Ammon's horn (tissue), 1 donor: ENCODE measurements around the gene MYO10.
"Not testable (repeated sequence)": the region's sequence is repeated elsewhere in the genome, so short reads cannot be mapped to it uniquely, and the experiment has no call there.

Source experiments
- DNase-seq: peaks from one replicate; pipeline ENCODE4 v3.0.0-alpha.2; 2016; ENCODE audit warnings: low spot score

MYO10 gene

DNA sequence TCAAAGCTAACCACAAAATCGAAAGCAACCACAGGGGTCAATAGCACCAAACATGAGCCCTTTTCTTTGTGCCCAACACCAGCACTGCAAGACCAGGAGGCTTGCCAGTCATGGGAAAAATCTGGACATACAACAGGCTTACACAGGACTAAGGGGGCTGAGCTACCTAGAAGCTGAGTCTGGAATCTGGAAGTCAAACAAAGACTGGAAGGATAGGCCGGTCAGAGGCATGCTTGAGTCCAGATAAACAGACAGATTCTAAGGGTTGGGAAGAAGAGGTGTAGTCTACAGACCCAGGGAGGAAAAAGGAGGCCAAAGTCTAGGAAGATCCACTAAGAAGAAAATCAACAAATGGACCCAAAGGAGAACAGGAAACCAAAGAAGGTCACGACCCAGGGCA lies 73.3 kb downstream of the MYO10 start:
- no peak for DNase-seq

DNA sequence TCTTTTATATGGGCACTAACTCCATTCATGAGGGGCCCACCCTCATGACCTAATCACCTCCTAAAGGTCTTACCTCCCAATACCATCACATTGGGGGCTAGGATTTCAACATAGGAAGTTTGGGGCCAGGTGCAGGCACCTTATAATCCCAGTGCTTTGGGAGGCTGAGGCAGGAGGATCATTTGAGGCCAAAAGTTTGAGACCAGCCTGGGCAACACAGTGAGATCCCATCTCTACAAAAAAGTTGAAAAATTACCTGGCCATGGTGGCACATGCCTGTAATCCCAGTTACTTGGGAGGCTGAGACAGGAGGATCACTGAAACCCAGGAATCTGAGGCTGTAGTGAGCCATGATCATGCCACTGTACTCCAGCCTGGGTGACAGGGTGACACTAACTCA lies 76.7 kb downstream of the MYO10 start:
- DNase-seq: no peak

DNA sequence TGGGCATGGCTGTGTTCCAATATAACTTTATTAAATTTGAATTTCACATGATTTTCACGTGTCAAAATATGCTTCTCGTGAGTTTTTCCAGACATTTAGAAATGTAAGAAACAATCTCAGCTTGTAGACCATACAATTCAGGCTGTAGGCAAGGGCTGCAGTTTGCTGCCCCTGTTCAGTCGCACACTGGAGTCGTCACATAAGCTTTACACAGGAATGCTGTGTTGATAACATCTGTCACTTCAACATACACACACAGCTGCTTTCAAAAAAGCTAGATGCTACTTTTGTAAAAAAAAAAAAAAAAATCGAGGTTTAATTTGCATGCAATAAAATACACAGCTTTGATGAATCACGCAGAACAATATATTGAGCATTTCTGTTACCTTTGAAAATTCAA lies 77.9 kb downstream of the MYO10 start:
- no peak for DNase-seq

DNA sequence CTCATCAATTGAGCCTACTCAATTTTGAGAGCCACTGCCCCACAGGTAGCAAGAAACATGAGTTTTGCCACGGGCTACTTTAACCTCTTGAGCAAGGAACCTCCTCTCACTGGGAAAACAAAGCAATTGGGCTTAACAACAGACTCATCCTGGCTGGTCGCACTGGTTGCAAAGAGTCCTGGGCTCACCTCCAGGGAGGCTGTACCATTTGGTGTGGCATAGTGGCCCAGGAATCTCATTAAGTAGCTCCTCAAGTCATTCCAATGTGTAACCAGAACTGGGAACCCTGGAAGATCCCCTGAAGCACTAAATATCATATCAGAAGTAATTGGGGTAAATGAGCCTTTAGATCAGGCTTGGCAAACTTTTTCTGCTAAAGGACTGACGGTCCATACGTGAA lies 78.5 kb downstream of the MYO10 start:
- DNase-seq: no peak

DNA sequence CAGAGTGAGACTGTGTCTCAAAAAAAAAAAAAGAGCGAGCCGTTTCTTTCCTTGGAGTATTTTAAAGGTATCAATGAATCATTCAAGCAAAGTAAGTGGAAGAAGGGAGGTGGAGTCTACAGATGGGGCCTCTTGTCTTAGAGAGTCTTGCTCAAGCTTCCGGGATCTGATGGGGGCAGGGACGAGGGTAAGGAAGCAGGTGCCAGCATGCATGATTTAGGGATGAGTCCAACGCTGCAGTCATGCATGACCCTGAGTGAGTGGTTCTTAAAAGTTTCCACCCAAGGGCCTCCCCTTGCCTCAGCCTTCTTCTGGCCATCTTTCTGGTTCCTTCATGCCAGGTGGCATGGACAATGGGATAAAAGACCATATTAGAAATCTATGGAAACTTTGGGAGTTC lies 79.6 kb downstream of the MYO10 start:
- DNase-seq: no peak

DNA sequence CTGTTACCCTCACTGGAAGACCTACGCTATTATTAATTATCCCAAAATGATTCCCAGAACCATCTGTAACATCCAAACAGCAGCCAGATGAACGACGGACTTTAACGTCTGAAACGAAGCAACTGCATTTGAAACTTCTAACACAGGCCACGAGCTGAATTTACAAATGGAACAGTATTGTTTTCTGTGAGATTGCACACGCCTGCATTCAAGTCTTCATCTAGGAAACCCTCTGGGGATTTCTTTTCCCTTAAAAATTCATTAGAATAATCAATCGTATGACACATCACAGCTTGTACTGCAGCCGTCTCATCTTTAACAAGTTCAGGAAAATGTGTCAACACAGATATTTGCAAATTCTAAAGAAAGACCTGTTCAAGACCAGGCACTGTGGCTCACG lies 80.2 kb downstream of the MYO10 start:
- no peak for DNase-seq

DNA sequence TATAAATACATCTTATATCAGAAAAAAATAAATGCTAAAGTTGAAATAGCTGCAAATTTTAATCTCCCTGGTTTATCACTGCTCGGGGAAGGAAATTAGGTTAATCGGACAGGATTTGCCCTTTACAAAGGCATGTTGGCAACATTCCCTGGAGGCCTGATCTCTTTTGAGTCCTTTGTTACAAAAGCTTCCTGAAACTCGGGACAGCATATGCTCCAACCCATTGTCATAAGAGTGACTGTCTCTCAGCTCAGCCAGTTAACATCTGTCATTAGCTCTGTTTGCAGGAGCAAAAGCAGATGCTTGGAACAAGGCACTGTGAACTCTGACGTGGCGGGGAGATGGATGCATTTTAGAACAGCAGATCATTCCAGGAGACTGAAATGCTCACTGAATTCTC lies 80.6 kb downstream of the MYO10 start:
- peak; percentile 11 for DNase-seq

DNA sequence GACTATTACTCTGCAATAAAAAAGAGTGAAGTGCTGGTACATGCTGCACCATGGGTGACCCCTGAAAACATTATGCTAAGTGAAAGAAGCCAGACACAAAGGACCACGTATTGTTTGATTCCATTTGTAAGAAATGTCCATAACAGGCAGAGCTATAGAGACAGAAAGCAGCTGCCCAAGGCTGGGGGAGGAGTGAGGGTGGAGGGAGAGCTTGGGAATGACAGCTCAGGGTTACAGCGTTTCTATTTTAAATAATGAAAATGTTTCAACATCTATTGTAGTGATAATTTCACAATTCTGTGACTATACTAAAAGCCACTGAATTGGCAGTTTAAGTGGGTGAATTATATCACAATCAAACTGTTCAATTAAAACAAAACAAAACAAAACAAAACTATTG lies 81.7 kb downstream of the MYO10 start:
- DNase-seq: no peak

DNA sequence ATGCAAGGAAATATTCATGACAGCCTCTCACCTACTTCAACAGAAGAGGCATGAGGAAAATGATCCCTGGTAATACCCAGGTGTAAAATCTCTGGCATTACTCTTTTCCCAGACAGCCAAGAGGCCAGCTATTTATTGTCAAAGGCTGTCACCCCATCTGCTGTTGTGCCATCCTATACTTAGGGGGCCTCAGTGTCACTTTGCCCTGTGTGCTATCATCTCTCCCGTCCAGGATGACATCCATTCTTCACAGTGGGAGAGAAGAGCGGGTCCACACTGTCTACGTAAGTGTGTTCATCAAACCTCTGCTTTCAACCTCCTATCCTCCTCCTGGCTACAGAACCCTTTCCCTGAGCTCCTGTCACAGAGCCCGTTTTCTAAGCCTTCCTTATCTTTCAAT lies 82.6 kb downstream of the MYO10 start:
- no peak for DNase-seq

DNA sequence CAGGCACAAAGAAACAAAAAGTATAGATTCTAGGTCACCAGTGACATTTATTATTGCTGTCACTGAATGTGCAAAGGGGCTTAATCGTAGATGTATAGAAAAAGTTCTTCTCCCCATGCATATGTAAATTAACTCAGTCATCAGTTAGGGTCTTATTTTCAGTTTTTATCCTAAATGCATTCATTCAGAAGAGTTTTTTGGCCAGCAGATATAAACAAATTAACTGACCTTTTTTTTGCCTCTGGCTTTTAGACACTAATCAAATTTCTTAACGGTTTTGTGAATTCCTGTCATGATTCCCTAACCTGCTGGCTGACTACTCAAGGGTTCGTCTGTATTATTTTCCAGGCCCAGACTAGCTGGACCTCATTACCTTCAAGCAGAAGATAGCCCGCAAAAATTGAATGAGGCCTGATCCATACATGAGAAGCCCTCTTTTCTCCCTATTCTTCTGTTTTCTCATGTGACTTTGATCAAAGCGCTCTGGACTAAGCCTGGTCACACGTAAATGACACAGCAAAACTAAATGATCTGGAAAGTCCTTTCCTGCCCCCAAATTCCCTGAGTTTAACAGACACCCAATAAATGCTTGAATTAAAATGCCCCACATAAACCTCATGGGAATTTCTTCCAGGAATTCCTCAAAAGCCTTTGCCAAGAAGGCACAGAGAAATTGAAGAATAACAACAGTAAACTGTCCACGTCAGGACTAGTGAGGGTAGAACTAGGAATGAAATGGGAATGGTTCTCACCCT lies 83.7 kb downstream of the MYO10 start:
- DNase-seq: no peak

DNA sequence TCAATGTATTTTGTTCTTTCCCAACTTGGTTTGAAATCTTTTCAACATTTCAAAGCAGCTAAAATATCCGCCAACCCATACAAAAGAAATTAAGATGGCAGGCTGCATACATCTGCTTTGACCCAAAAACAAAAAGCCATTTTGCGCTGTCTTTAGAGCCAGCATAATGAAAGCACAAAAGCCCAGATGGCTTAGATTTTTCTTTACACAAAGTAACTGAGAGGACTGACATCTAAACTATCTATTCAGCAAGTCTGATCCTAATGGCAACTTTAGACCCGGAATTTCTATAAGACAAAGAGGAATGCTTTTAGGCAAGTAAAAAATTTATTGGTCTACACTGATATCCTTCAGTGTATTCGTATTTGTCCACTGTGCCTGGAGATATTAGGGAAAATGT lies 86.3 kb downstream of the MYO10 start:
- no peak for DNase-seq

DNA sequence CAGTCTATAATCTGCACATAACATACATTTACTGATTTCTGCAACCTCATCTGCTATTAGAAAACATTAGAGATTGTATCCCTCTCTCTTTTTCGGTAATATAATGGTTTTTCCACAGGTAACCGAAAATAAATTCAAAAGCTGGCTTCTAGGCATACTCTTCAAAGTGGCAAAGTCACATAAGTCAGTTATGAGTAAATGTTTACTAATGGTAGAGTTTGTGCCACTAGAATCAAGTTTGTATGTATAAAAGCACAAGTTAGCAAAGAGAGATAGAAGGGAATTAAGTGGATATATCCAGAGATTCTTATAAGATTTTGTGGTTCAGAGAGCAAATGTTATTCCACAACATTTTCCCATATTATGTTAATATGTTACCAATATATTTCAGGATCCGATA lies 86.9 kb downstream of the MYO10 start:
- no peak for DNase-seq

DNA sequence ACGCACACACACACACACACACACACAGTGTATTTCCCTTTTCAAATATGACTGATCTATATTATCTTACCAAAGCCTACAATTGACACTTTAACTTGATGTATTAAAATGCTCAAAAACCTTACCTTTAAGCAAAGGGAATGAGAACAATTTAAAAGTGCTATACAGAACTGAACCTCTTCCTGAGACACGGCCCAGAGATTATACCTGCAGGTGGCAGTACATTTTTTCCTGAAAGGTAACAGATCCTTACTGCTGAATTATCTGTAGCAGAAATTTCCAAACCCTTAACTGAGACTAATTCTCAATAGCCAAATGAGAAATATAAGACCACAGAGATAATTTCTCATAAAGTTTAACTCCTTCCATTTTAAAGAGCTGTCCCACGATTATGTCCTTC lies 91.1 kb downstream of the MYO10 start:
- DNase-seq: no peak

DNA sequence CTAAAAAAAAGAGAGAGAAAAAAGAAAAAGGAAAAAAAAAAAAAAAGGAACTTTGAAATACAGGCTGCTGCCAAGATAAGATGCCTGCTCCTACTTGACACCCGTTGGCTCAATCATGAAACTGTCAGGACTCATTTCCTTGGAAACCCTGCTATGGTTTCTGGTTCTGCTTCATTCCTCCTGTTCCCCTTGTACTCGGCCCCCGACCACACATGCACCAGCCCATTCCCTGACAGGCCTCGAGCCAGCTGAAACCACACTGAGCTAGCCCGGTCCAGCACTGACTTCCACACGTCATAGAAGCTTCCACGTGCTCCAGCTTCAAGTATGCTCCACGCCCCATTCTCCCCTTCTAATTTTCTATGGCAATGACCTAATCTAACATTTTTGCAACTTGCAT lies 93.2 kb downstream of the MYO10 start:
- DNase-seq: no peak

DNA sequence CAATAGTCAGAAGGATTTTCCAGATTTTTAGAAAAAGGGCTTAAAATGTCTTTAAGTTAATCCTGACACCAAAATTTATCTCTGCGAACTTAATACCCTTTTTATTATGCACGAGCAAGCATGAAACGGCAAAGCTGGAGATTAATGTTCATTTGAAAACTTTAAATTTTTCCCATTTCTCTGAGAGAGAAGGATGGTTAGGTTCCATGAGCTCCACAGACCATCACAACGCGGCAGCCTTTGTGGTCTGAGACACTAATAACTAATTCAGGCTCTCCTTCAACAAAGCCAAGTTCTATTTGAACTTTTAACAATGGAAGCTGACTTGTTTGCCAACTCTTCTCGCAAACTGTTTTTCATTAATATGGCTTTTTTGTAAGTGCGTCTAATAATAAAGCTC lies 94.7 kb downstream of the MYO10 start:
- DNase-seq: no peak

DNA sequence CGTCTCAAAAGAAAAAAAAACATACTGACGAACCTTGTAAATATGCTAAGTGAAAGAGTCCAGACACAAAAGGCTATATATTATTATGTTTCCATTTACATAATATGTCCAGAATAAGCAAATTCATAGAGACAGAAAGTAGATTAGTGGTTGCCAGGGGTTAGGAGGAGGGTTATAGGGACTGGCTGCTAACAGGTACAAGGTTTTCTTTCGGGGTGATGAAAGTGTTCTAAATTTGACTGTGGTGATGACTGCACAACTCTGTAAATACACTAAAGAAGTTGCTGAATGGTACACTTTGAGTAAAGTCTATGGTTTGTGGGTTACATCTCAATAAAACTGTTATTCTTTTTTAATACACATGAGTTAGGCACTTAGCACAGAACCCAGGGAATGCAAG lies 98.8 kb downstream of the MYO10 start:
- no peak for DNase-seq

DNA sequence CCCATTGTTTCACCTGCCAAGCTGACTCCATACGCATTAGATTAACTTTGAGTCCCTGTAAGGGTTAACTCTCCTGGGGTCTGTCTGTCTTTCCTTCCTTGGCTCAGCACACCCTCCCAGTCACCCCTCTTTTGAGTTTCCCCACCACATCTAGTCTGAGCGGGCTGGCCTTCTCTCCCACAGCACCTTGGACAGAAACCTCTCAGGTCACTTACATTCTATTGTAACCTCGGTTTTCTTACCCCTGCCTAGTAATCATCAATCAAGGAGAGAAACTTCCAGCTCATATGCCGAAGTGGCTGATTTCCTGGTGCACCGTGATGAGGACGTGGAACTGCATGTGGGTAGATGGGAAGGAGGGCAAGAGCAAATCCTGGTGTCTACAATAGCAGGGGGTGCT lies 102.1 kb downstream of the MYO10 start:
- DNase-seq: no peak

DNA sequence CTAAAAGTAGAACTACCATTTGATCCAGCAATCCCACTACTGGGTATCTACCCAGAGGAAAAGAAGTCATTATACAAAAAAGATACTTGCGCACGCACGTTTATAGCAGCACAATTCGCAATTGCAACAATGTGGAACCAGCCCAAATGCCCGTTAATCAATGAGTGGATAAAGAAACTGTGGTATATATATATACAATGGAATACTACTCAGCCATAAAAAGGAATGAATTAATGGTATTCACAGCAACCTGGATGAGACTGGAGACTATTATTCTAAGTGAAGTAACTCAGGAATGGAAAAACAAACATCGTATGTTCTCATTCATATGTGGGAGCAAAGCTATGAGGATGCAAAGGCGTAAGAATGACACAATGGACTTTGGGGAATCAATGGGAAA lies 104.8 kb downstream of the MYO10 start:
- not testable (repeated sequence) for DNase-seq

DNA sequence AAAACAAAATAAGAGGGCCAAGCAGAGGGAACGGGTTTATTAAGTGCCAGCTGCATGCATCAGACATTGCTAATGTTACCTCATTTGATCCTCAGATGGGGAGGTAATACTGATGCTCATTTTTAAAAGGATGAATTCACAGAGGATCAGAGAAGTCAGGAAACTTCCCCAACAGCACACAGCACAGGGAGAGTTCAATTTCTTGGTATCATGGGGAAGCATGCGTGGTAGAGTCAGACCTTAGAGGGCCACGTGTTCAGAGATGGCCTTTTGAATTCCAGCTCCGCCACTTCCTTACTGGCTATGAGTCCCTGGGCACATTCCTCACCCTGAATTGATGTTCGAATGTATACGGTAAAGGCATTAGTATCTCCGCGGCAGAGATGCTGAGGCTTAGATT lies 108.3 kb downstream of the MYO10 start:
- DNase-seq: no peak

DNA sequence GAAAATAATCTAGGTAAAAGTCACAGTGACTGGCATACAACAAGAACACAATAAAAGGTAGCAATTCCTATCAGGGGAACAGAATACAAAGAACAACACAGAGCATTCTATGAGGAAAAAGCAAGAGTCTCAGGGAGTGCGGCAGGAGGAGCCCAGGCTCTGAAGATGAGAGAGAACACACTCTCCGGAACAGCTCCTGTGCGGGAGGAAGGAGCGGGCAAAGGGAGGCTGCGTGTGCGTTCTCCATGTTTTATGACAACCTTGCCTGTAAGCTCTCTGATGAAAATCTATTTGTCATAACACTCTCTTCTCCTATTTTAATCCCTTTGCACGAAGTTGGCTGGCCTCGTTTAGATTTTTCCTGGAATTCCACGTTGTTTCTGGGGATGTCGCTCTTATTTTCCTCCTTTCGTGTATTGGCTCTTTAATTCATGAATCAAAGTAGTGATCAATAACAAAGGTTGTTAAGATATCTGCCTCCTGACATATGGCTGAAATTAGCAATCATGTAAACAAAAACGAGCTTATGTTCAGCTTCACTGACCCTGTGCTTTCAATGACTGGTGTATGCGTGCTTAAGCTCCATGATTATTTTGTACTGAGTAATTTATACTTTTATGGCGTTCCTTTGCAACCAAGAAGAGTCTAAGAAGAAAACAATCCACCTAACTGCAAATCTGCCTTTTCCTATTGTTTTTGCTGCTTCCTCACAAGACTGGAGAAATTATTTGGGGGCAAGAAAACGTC lies 109.5 kb downstream of the MYO10 start:
- DNase-seq: peak; percentile 21

DNA sequence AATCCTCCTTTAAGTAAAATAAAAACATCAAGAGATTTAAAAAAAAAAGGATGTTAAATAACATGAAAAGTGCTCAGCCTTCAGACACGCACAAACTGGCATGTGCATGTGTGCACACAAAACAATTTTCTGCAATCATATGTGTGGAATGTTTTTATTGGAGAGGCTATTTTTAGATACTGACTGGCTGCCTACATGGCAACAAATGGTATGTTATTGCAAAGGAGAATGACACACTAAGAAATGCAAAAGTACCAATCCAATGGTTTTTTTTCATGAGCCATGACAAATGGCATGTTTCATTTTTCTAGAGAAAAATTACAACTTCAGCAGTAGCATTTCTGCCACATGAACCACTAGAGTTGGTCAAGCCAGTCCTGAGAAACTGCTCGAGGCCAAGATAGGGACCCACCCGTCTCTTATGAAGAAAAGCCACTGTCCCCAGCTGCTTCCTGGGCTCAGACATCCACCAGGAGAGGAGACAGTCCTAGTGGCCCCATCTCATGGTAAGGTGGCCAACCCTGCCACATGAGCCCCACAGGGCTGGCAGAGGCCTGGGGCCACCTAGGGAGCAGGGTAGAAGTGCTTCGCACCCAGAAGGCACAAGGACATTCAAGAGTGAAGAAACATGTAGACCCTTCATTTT lies 116.4 kb downstream of the MYO10 start:
- no peak for DNase-seq

DNA sequence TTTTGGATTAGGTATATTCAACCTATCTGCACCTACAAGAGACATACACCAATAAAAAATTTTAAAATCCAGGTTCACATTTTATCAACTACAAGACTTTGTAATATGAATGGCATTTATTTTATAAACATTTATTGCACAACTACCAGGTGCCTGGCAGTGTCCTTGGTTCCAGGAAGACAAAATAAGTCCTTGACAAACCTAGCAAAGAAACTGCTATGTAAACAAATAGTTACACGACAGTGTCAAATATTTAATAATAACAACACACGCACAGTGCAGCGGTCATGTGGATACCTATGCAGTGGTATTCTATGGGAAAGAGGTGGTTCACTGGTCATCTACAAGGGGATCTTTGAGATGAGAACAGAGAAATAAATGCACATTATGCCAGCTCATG lies 120.7 kb downstream of the MYO10 start:
- DNase-seq: no peak

DNA sequence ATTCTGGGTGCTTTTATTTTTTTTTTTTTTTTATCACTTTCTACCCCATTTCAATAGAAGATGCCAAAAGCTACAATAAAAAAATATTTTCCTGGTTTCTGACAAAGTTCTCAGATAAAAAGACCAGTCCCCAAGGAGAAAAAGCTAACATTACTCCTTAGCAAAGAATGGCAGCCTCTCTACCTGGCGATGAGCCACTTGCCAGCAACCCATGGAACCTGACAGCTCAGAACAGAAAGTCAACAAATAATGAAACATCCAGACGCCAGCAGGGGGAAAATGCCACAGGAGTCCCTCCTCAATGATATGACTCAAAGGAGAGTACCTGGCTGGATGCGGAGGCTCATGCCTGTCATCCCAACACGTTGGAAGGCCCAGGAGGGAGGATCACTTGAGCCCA lies 123.2 kb downstream of the MYO10 start:
- DNase-seq: no peak
